ENCODE data around the gene PCP2.

PCP2 gene

GRCh38 chr19:7596211-7596937, 37.1 kb downstream of the PCP2 start:
- no peak for DNase-seq (ENCODE audit: low spot score)

DNA sequence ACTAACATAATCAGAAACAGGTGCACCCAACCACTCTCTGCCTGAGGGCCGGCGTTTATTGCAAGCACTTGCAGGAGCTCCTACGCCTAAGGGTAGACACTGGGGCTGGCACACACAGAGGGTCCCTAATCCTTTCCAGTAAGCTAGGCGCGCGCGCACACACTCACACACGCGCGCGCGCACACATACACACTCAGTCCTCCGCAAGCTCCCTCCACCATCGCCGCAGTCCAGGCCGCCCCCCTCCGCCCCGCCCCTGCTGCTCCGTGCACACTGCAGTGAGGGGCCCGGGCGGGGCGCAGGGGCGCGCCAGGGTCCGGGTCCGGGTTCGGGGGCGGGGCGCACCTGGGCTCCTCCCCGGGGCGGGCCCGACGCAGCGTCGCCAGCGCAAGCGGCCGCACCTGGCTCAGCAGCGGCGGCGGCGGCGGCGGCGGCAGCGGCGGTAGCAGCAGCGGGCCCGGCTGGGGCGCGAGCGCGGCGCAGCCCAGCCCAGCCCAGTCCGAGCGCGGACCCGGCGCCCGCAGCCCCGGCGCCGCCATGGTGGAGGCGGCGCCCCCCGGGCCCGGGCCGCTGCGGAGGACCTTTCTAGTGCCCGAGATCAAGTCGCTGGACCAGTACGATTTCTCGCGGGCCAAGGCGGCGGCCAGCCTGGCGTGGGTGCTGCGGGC, 37.9 kb downstream of the PCP2 start, which contains the start of gene CAMSAP3:
Gene CAMSAP3 (plus strand): TSS at position 398 of the 668 bp plus-strand sequence. CDS start 140 bp downstream, at position 538.
- DNase-seq (ENCODE audit: low spot score): peak; percentile 87

DNA sequence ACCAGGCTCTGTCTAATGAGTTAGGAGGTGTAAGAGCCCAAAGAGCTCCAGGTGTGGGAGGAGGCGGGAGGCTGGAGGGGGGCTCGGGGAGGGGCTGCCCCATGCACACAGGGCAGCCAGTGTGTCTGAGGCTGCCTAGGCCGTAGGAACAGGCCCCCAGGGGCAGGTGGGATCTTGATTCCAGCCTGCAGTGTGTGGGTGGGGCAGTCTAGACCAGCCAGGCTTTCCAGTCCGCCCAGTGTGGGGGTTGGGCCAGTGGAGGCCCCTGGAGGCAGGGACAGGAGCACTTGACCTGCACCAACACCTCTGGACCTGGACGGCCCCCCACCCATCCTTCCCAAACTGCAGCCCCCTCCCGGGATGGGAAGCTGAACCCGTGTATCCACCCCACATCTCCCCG, 43.3 kb downstream of the PCP2 start:
- DNase-seq (ENCODE audit: low spot score): no peak

DNA sequence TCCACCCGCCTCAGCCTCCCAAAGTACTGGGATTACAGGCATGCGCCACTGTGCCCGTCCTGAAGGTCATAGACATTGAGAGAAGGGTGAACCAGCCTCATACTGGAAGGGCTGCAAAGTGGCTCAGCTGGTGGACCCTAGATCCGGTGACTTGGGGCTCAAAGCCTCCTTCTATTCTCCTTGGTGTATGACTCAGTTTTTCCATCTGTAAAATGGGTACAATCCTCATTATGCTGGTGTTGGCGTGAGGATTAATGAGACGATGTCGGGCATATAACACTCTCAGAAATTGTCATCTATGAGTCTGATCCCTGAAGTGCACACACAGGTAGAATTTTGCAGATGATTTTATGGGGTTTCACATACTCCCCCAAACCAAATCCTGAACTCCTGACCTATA, 43.7 kb downstream of the PCP2 start:
- DNase-seq (ENCODE audit: low spot score): no peak

DNA sequence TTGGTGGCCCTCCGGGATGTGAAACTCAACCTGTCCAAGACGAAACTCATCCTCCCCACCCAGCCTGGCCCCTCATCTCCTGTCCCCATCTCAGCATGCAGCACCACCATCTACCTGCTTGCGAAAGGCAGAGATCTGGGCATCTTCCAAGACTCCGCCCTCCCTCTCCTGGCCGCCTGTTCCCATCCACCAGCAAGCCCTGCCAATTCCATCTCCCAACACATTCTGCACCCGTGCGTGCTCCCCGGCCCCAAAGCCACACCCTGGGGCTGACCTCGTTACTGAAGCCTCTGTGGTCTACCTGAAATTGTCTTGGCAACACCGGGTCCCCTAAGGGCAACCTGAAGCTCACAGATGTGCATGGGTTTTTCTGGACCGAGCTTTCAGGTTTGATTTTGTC, 51.1 kb downstream of the PCP2 start:
- DNase-seq (ENCODE audit: low spot score): no peak

Measured in ecto neural progenitor cell (in vitro differentiated cells).